IMR-90 (cell line): Measurements from ENCODE around the gene GPR152.

ENCODE experiments used
- BHLHE40 ChIP-seq: fragments of 150-350 bp; IDR thresholded peaks from 2 replicates; pipeline ENCODE4 v1.6.1; 2016; ENCODE audit warnings: mild to moderate bottlenecking, low read depth, low read length
- FOS ChIP-seq: fragments of 150-350 bp; IDR thresholded peaks from 2 replicates; pipeline ENCODE4 v1.6.1; 2016; ENCODE audit warnings: low read depth, low read length
- MAZ ChIP-seq: IDR thresholded peaks from 2 replicates; pipeline ENCODE4 v1.6.1; 2012; ENCODE audit warnings: low read depth, mild to moderate bottlenecking, low read length, improper control_type of control experiment, moderate library complexity, borderline replicate concordance
- MXI1 ChIP-seq: IDR thresholded peaks from 2 replicates; pipeline ENCODE4 v1.6.1; 2012; ENCODE audit warnings: low read depth, mild to moderate bottlenecking, low read length, moderate library complexity, borderline replicate concordance
- POLR2A ChIP-seq: IDR thresholded peaks from 2 replicates; pipeline ENCODE4 v1.6.1; 2012; ENCODE audit warnings: mild to moderate bottlenecking, low read depth, low read length
- RAD21 ChIP-seq: IDR thresholded peaks from 2 replicates; pipeline ENCODE4 v1.6.1; 2012; ENCODE audit warnings: low read length, improper control_type of control experiment
- RCOR1 ChIP-seq: IDR thresholded peaks from 2 replicates; pipeline ENCODE4 v1.6.1; 2012; ENCODE audit warnings: mild to moderate bottlenecking, low read length, improper control_type of control experiment; ENCODE audit not compliant: insufficient replicate concordance
- TF ChIP-seq, protein P1 (sequence below): conservative IDR thresholded peaks from 2 replicates; pipeline ENCODE4 v1.5.1; 2012; ENCODE audit warnings: mild to moderate bottlenecking, low read depth, low read length, improper control_type of control experiment

DNA sequence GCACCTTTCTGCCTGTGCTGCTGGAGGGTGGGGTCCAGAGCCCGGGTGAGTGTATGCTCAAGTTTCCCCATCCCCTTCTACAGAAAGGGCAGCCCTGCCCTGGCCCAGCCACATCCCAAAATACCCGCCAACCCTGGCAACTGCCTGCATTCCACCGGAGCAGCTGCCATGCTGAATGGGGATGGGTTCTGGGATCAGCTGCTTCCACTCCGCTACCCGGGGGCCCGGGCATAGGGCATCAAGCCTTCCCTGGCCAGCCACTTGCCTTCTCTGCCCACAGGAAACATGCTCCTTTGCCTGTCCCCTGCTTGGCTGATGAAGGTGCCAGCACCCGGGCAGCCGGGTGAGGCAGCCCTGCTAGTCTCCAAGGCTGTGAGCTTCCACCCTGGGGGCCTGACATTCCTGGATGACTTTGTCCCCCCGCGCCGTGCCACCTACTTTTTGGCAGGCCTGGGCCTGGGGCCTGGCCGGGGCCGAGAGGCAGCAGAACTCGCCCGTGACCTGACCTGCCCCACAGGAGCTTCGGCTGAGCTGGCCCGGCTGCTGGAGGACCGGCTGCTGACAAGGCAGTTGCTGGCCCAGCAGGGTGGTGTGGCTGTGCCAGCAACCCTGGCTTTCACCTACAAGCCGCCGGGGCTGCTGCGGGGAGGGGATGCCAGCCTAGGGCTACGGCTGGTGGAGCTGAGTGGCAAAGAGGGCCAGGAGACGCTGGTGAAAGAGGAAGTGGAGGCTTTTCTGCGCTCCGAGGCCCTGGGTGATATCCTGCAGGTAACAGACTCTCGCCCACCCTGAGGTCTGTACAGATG is 33.9 kb downstream of the GPR152 start:
- TF ChIP-seq, protein P1, sequence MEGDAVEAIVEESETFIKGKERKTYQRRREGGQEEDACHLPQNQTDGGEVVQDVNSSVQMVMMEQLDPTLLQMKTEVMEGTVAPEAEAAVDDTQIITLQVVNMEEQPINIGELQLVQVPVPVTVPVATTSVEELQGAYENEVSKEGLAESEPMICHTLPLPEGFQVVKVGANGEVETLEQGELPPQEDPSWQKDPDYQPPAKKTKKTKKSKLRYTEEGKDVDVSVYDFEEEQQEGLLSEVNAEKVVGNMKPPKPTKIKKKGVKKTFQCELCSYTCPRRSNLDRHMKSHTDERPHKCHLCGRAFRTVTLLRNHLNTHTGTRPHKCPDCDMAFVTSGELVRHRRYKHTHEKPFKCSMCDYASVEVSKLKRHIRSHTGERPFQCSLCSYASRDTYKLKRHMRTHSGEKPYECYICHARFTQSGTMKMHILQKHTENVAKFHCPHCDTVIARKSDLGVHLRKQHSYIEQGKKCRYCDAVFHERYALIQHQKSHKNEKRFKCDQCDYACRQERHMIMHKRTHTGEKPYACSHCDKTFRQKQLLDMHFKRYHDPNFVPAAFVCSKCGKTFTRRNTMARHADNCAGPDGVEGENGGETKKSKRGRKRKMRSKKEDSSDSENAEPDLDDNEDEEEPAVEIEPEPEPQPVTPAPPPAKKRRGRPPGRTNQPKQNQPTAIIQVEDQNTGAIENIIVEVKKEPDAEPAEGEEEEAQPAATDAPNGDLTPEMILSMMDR, result no peak
- no peak for TF ChIP-seq RCOR1
- no peak for TF ChIP-seq BHLHE40
- no peak for TF ChIP-seq POLR2A
- no peak for TF ChIP-seq FOS
- TF ChIP-seq MXI1, result no peak
- no peak for TF ChIP-seq RAD21
- no peak for TF ChIP-seq MAZ
